ENCODE measurements around the gene ITPR1. TPM values are rescaled to one million over a fixed set of nuclear protein-coding genes. Genes with fewer than 3 reads are reported as not detected.

ITPR1 gene
- total RNA-seq, 1 donor from 2014 or later: 121 TPM

GRCh38 chr3:4564928-4565586, 71.9 kb downstream of the ITPR1 start:
- intact Hi-C loops (cut with DNase I): no loop called here
- no peaks in the 10 kb centered on the region for H3K27me3 ChIP-seq
- H3K36me3 ChIP-seq: no peaks in the 10 kb centered on the region
- no peak for DNase-seq (ENCODE audit: low spot score in 2 of 2)
- no peak overlapping the region for H3K27ac ChIP-seq
- H3K4me3 ChIP-seq: no peak overlapping the region
- H3K9me3 ChIP-seq: no peaks in the 10 kb centered on the region
- H3K4me1 ChIP-seq: no peaks in the 10 kb centered on the region
- TF ChIP-seq CTCF (IDR thresholded peaks at IDR 0.05): no peak

- Histone ChIP-seq H3K27ac (no peak overlapping the region), H3K4me1 (no peaks in the 10 kb centered on the region), H3K36me3 (no peaks in the 10 kb centered on the region), H3K4me3 (no peak overlapping the region), H3K27me3 (no peaks in the 10 kb centered on the region), H3K9me3 (no peaks in the 10 kb centered on the region)
- DNase-seq (ENCODE audit: low spot score in 2 of 2): no peak
- TF ChIP-seq CTCF (IDR thresholded peaks at IDR 0.05): no peak
- intact Hi-C loops (cut with DNase I): no loop called here
Measured at GRCh38 chr3:4565809-4566501, 72.8 kb downstream of the ITPR1 start.

GRCh38 chr3:4568841-4569240, 75.7 kb downstream of the ITPR1 start:
- H3K36me3 ChIP-seq: no peaks in the 10 kb centered on the region
- no peak overlapping the region for H3K4me3 ChIP-seq
- no peak for DNase-seq (ENCODE audit: low spot score in 2 of 2)
- TF ChIP-seq CTCF (IDR thresholded peaks at IDR 0.05): no peak
- H3K9me3 ChIP-seq: no peaks in the 10 kb centered on the region
- intact Hi-C loops (cut with DNase I): no loop called here
- H3K27ac ChIP-seq: no peak overlapping the region
- no peaks in the 10 kb centered on the region for H3K4me1 ChIP-seq
- H3K27me3 ChIP-seq: no peaks in the 10 kb centered on the region

- no peak for DNase-seq (ENCODE audit: low spot score in 2 of 2)
- Histone ChIP-seq H3K9me3 (no peaks in the 10 kb centered on the region), H3K27ac (no peak overlapping the region), H3K4me1 (peaks cover 0 to under 1% of the 10 kb centered on the region in 2 donors), H3K4me3 (no peak overlapping the region), H3K27me3 (no peaks in the 10 kb centered on the region), H3K36me3 (no peaks in the 10 kb centered on the region)
- intact Hi-C loops (cut with DNase I): no loop called here
- no peak for TF ChIP-seq CTCF (IDR thresholded peaks at IDR 0.05)
Measured at GRCh38 chr3:4570840-4571621, 77.9 kb downstream of the ITPR1 start.

GRCh38 chr3:4571690-4572334, 78.7 kb downstream of the ITPR1 start:
- DNase-seq (ENCODE audit: low spot score in 2 of 2): no peak
- intact Hi-C loops (cut with DNase I): no loop called here

More at GRCh38 chr3:4571690-4572334, 78.7 kb downstream of the ITPR1 start:
- TF ChIP-seq CTCF (IDR thresholded peaks at IDR 0.05): no peak
- no peak overlapping the region for H3K27ac ChIP-seq
- no peak overlapping the region for H3K4me3 ChIP-seq
- H3K27me3 ChIP-seq: no peaks in the 10 kb centered on the region
- no peaks in the 10 kb centered on the region for H3K36me3 ChIP-seq
- no peaks in the 10 kb centered on the region for H3K9me3 ChIP-seq
- H3K4me1 ChIP-seq: peaks cover 0 to 3% of the 10 kb centered on the region in 2 donors
